Aorta (tissue), 5 donors: ENCODE measurements around the gene MKNK1. TPM values are rescaled to one million over a fixed set of nuclear protein-coding genes. Genes with fewer than 3 reads are reported as not detected.
A peak's percentile ranks its signal among the peaks of the same experiment; 100 is the strongest.

Experiments used
- ATAC-seq: fragments of 200-7000 bp; cut with Tn5 transposase; one replicate; pipeline ENCODE4 v1.9.1; 2022; ENCODE audit warnings: moderate library complexity; ENCODE audit not compliant: low FRiP score
- DNase-seq, 2 donors: peaks; one replicate each; pipeline ENCODE4 v3.0.0-alpha.2; 2020
- H3K27ac ChIP-seq, 2 donors: one replicate each; pipeline ENCODE4 v1.5.1; 2013; ENCODE audit warnings: low read length in 2 of 2, mild to moderate bottlenecking in 2 of 2, moderate library complexity in 2 of 2, control low read depth in 1 of 2, inconsistent platforms in 1 of 2, low read depth in 1 of 2
- H3K27me3 ChIP-seq, 2 donors: one replicate each; pipeline ENCODE4 v1.6.1; 2013; ENCODE audit warnings: control low read depth in 1 of 2, low read length in 1 of 2, mild to moderate bottlenecking in 1 of 2, moderate library complexity in 1 of 2; ENCODE audit not compliant: insufficient read depth in 2 of 2, control insufficient read depth in 1 of 2
- H3K36me3 ChIP-seq, 2 donors: one replicate each; pipeline ENCODE4 v1.6.1; 2013; ENCODE audit warnings: control low read depth in 1 of 2, low read length in 1 of 2, mild to moderate bottlenecking in 1 of 2; ENCODE audit not compliant: insufficient read depth in 2 of 2, control insufficient read depth in 1 of 2
- H3K4me1 ChIP-seq, 2 donors: one replicate each; pipeline ENCODE4 v1.6.1; 2013; ENCODE audit warnings: low read length in 2 of 2, control low read depth in 1 of 2, mild to moderate bottlenecking in 1 of 2, moderate library complexity in 1 of 2; ENCODE audit not compliant: insufficient read depth in 2 of 2, control insufficient read depth in 1 of 2
- H3K4me3 ChIP-seq, 2 donors: one replicate each; pipeline ENCODE4 v1.5.1; 2013; ENCODE audit warnings: low read length in 2 of 2, control low read depth in 1 of 2, mild to moderate bottlenecking in 1 of 2
- H3K9me3 ChIP-seq: one replicate; pipeline ENCODE4 v1.6.1; 2013; ENCODE audit warnings: mild to moderate bottlenecking, low read length; ENCODE audit not compliant: control insufficient read depth
- WGBS, 2 donors: extraction: QIAGEN DNeasy Blood & Tissue Kit; methylation state at CpG; one replicate each; pipeline ENCODE4 v1.1.7; 2013; 5-methylcytosine and 5-hydroxymethylcytosine counted together
- intact Hi-C, 2 donors: fragments of 100-400 bp; cut with DNase I; formaldehyde crosslinking; loops; one replicate each; pipeline versions ENCODE4 v1.14.2 to v1.15.0; 2022
- polyA plus RNA-seq, 2 donors: library from polyadenylated mRNA; stranded (reverse); fragments of 200-250 nt; gene quantifications; one replicate each; pipeline ENCODE4 v1.2.3, GENCODE V29; 2013
- total RNA-seq, 2 donors: library from RNA; stranded (reverse); fragmentation: NEBNext Ultra II Directional; extraction: Animal tissue kit (Norgen Biotek cat#: 25700); gene quantifications; one replicate each; pipeline ENCODE4 v1.2.1, GENCODE V29; 2021
- donor health status: healthy with polysubstance abuse.
- donor health status: Bipolar disorder and iron deficiency.
- donor health status: DM: no; HTN: no; CAD: no.
- donor health status: DM: no; HTN: no; CAD: no.
- donor health status: DM: yes; HTN: yes; CAD: no.

MKNK1 gene
- total and polyA plus RNA-seq, 4 donors = 25.5 to 111 (median 72.3) TPM

DNA sequence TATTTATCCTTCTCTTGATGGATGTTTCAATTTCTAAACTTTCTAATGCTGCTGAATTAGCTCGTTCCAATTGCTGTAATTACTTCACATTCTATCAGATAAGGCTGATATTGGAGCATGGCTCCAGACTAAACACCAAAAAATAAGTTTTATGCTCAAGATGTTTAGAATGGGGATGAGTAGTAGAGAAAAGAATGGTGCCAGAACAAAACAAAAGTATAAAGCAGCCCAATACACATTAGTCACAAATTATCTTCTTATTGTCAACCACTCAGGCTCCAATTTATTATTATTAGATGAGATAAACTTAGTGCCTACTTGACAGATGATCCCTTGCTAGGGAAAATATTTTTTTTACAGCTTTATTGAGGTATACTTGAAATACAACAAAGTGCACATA is 42.3 kb upstream of the MKNK1 start:
- no peak for DNase-seq
- peaks cover 7 to 10% of the 10 kb centered on the region in 2 donors for H3K36me3 ChIP-seq

GRCh38 chr1:46645815-46646214 is 41.7 kb upstream of the MKNK1 start:
- ATAC-seq (no peak), DNase-seq (no peak)
- 95 to 96% methylated on average over 4 of the region's 4 CpGs for WGBS, 2 donors
- intact Hi-C loops = no loop called here
- peaks cover 7 to 10% of the 10 kb centered on the region in 2 donors for H3K36me3 ChIP-seq
- peaks cover 0 to 2% of the 10 kb centered on the region in 2 donors for H3K4me1 ChIP-seq
- no peaks in the 10 kb centered on the region for H3K9me3 ChIP-seq
- no peaks in the 10 kb centered on the region for H3K27me3 ChIP-seq
- H3K27ac ChIP-seq = no peak overlapping the region
- H3K4me3 ChIP-seq = no peak overlapping the region

More for the DNA sequence above, 42.3 kb upstream of the MKNK1 start:
- H3K9me3 ChIP-seq = no peaks in the 10 kb centered on the region
- no peak overlapping the region for H3K4me3 ChIP-seq
- intact Hi-C loops = no loop called here
- H3K4me1 ChIP-seq = peaks cover 0 to 2% of the 10 kb centered on the region in 2 donors
- H3K27ac ChIP-seq = no peak overlapping the region
- ATAC-seq = no peak
- 46 to 53% methylated on average over 1 of the region's 1 CpG for WGBS, 2 donors
- no peaks in the 10 kb centered on the region for H3K27me3 ChIP-seq

GRCh38 chr1:46643368-46643775 is 39.3 kb upstream of the MKNK1 start:
- H3K27me3 ChIP-seq = no peaks in the 10 kb centered on the region
- peaks cover 3 to 5% of the 10 kb centered on the region in 2 donors for H3K36me3 ChIP-seq
- H3K4me1 ChIP-seq = peaks cover 0 to 2% of the 10 kb centered on the region in 2 donors
- ATAC-seq (no peak), DNase-seq (no peak)
- no peak overlapping the region for H3K4me3 ChIP-seq
- H3K9me3 ChIP-seq = no peaks in the 10 kb centered on the region
- intact Hi-C loops = no loop called here
- peak overlapping the region in 1 of 2 donors; percentile 68 for H3K27ac ChIP-seq

- intact Hi-C loops = no loop called here
- Histone ChIP-seq H3K27ac (no peak overlapping the region), H3K27me3 (no peaks in the 10 kb centered on the region), H3K9me3 (no peaks in the 10 kb centered on the region), H3K4me3 (no peak overlapping the region), H3K4me1 (peaks cover 0 to 2% of the 10 kb centered on the region in 2 donors), H3K36me3 (peaks cover 3% of the 10 kb centered on the region in 2 donors)
- ATAC-seq (no peak), DNase-seq (no peak)
Observed at GRCh38 chr1:46642115-46642680, 38.1 kb upstream of the MKNK1 start.

GRCh38 chr1:46639547-46639946 is 35.5 kb upstream of the MKNK1 start:
- Histone ChIP-seq H3K36me3 (peaks cover 3 to 12% of the 10 kb centered on the region in 2 donors), H3K4me3 (no peak overlapping the region), H3K27ac (peak overlapping the region in 1 of 2 donors; percentile 5), H3K9me3 (no peaks in the 10 kb centered on the region), H3K27me3 (no peaks in the 10 kb centered on the region), H3K4me1 (peaks cover 2 to 3% of the 10 kb centered on the region in 2 donors)
- no peak for DNase-seq
- WGBS, 2 donors = 41 to 43% methylated on average over 1 of the region's 1 CpG
- no peak for ATAC-seq
- intact Hi-C loops = no loop called here

DNA sequence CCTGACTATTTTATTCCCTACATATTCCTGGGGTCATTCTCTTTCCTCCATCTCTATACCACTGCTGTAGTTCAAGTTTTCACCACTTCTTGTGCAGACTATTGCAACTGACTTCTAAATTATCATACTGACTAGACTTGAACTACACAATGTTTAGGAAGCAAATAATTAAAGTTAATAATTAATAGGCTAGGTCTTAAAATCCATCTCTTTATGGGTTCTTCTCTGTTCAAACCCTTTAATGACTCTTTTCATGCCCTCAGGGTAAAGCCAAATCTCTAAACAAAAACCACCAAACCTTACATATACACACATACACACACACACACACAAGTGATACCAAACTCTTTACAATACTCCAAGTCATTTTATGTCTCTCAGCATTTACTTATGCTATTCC is 34.9 kb upstream of the MKNK1 start:
- H3K4me1 ChIP-seq = peaks cover 2 to 3% of the 10 kb centered on the region in 2 donors
- no peaks in the 10 kb centered on the region for H3K27me3 ChIP-seq
- no peak overlapping the region for H3K4me3 ChIP-seq
- ATAC-seq (no peak), DNase-seq (no peak)
- peaks cover 5 to 12% of the 10 kb centered on the region in 2 donors for H3K36me3 ChIP-seq
- no peaks in the 10 kb centered on the region for H3K9me3 ChIP-seq
- H3K27ac ChIP-seq = no peak overlapping the region
- intact Hi-C loops = no loop called here

DNA sequence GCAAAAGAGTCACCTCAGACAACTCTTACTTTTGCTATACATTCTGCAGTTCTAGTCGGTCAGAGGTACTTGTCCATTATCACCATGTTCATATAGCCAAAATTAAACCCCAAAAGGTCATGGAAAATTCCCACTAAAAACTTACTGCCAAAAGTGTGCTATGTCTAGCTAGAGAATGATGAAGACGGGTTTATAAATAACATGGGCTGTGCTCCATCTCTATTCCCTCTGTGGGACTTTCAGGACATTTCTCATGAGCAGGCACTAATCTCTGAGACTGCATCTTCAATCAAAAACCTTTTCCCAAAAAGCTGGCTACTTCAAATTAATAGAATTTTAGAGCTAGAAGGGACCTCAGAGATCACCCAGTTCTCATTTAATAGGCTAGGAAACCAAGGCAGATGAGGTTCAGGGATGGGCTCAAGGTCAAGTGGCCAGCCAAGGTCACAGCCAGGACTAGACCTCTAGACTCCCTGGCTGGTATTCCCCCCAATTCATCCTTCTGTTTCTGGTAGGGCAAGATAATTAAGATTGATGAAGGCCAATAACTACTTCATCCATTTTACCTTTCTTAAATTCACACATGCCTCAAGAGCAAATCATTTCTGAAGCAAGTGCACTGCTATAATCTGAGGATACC is 33.5 kb upstream of the MKNK1 start:
- no peak for DNase-seq
- peak overlapping the region; percentile 21 to 80 for H3K27ac ChIP-seq
- no peaks in the 10 kb centered on the region for H3K27me3 ChIP-seq
- peaks cover 5 to 12% of the 10 kb centered on the region in 2 donors for H3K36me3 ChIP-seq
- no peaks in the 10 kb centered on the region for H3K9me3 ChIP-seq
- WGBS, 2 donors = 0 to 4% methylated on average over 2 of the region's 2 CpGs
- intact Hi-C loops = no loop called here
- ATAC-seq = peak; percentile 74
- no peak overlapping the region for H3K4me3 ChIP-seq
- H3K4me1 ChIP-seq = peaks cover 0 to 3% of the 10 kb centered on the region in 2 donors

DNA sequence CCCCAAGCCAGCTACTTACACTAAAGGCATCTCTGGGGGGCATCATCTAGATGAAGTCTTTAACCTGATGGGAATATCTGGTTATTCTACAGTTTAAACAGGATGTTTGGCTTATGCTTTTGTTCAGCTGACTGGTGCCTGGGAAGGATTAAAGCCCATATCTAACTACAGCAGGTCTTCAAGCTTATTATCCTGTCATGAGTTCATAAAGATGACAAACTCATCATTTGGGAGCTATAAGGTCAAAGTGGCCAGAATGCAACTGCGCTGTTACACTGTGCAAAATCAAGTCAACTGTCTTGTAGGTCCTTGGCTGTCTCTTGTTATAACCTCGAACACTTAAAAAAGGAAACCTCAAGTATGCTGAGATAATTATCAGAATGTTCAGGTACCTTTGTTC is 31.1 kb upstream of the MKNK1 start:
- WGBS, 2 donors = 93 to 98% methylated on average over 2 of the region's 2 CpGs
- ATAC-seq (no peak), DNase-seq (no peak)

GRCh38 chr1:46630719-46631118 is 26.7 kb upstream of the MKNK1 start:
- Histone ChIP-seq H3K27me3 (no peaks in the 10 kb centered on the region), H3K9me3 (no peaks in the 10 kb centered on the region), H3K4me1 (no peaks in the 10 kb centered on the region), H3K4me3 (no peak overlapping the region), H3K36me3 (peaks cover 15 to 19% of the 10 kb centered on the region in 2 donors), H3K27ac (no peak overlapping the region)
- intact Hi-C loops = no loop called here
- 80 to 90% methylated on average over 2 of the region's 2 CpGs for WGBS, 2 donors
- ATAC-seq (no peak), DNase-seq (no peak)

More for the DNA sequence above, 31.1 kb upstream of the MKNK1 start:
- Histone ChIP-seq H3K27ac (no peak overlapping the region), H3K36me3 (peaks cover 15 to 20% of the 10 kb centered on the region in 2 donors), H3K9me3 (no peaks in the 10 kb centered on the region), H3K4me1 (peaks cover 0 to 3% of the 10 kb centered on the region in 2 donors), H3K4me3 (no peak overlapping the region), H3K27me3 (no peaks in the 10 kb centered on the region)
- intact Hi-C loops = no loop called here
